Central memory CD8-positive, alpha-beta T cell (primary cell): Measurements from ENCODE around the gene PSMB3.
A peak's percentile ranks its signal among the peaks of the same experiment; 100 is the strongest.

Experiments used
- ATAC-seq: fragments of 150-1000 bp; cut with Tn5 transposase; replicated peaks from 2 replicates; pipeline ENCODE4 v1.10.0; 2022; ENCODE audit warnings: mild to moderate bottlenecking, moderate FRiP score, moderate number of reproducible peaks; ENCODE audit not compliant: poor library complexity, severe bottlenecking; ENCODE audit errors: extremely low read depth
- DNase-seq, 2 donors: peaks; one replicate each; pipeline ENCODE4 v3.0.0; 2021; ENCODE audit warnings: low spot score in 2 of 2
- H3K27ac Mint-ChIP-seq: one replicate; pipeline ENCODE4 v1.8.0; 2022; ENCODE audit warnings: low read depth, mild to moderate bottlenecking, moderate library complexity, mixed read lengths
- H3K27me3 Mint-ChIP-seq: one replicate; pipeline ENCODE4 v1.8.0; 2022; ENCODE audit warnings: mixed read lengths
- H3K36me3 Mint-ChIP-seq: one replicate; pipeline ENCODE4 v1.8.0; 2022; ENCODE audit warnings: mild to moderate bottlenecking, moderate library complexity, mixed read lengths; ENCODE audit not compliant: insufficient read depth
- H3K4me1 Mint-ChIP-seq: one replicate; pipeline ENCODE4 v1.8.0; 2022; ENCODE audit warnings: mixed read lengths
- H3K4me3 Mint-ChIP-seq: one replicate; pipeline ENCODE4 v1.8.0; 2022; ENCODE audit warnings: mild to moderate bottlenecking, moderate library complexity, mixed read lengths
- H3K9me3 Mint-ChIP-seq: one replicate; pipeline ENCODE4 v1.8.0; 2022; ENCODE audit warnings: mixed read lengths

The PSMB3 gene

GRCh38 chr17:38752308-38753070, at the start of gene PSMB3:
PSMB3 (plus strand) TSS chr17:38752741; CDS start chr17:38752827, 86 bp downstream.
- DNase-seq (peak; percentile 83 to 93), ATAC-seq (peak; percentile 91)
- Mint-ChIP-seq H3K4me3 (peak within 1 kb of the TSS; percentile 93), H3K4me1 (peaks cover 46% of the 10 kb centered on the region), H3K27me3 (peaks cover 25% of the 10 kb centered on the region), H3K27ac (peak within 1 kb of the TSS; percentile 100), H3K36me3 (peaks cover 49% of the 10 kb centered on the region), H3K9me3 (no peaks in the 10 kb centered on the region)

DNA sequence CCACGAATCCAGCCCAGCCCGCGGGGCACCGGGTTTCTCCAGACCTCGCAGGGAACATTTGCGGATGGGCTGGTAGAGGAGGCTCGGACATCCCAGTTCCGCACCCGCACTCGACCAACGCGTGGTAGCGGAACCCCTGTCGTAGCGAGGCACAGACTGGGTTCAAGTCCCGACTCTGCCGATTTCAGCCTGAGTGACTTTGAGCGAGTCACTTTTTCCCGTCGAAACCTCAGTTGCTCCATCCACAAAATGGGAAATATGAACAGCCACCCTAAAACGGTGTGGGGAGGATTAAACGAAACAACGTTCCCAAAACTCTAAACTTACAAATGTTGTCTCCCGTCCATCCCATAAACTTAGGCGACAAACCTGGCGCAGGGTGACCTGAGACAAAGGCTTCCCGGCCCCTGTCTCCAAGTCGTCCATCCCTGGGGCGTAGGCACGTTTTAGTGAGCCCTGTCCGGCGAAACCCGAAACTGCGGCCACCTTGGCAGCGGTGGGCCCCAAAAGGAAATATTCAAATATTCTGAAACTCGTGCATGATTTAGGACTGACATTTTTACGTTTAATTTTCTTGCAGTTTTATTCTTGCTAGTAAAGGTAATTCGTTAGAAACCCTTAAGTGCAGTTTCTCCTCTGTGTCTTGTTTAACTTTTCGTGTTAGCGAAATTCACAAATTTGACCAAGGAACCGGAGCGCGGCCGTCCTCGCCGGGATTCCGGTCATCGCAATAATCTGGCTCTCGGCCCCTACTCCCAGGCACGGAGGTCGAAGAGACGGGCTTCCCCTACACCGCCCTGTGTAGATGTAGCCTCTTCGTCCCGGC, 49.4 kb upstream of the PSMB3 start:
- peak overlapping the region; percentile 95 for H3K4me3 Mint-ChIP-seq
- H3K9me3 Mint-ChIP-seq: no peaks in the 10 kb centered on the region
- H3K4me1 Mint-ChIP-seq: peaks cover 54% of the 10 kb centered on the region
- DNase-seq: no peak
- peaks cover 26% of the 10 kb centered on the region for H3K36me3 Mint-ChIP-seq
- ATAC-seq: no peak
- H3K27ac Mint-ChIP-seq: peak overlapping the region; percentile 97
- no peaks in the 10 kb centered on the region for H3K27me3 Mint-ChIP-seq

DNA sequence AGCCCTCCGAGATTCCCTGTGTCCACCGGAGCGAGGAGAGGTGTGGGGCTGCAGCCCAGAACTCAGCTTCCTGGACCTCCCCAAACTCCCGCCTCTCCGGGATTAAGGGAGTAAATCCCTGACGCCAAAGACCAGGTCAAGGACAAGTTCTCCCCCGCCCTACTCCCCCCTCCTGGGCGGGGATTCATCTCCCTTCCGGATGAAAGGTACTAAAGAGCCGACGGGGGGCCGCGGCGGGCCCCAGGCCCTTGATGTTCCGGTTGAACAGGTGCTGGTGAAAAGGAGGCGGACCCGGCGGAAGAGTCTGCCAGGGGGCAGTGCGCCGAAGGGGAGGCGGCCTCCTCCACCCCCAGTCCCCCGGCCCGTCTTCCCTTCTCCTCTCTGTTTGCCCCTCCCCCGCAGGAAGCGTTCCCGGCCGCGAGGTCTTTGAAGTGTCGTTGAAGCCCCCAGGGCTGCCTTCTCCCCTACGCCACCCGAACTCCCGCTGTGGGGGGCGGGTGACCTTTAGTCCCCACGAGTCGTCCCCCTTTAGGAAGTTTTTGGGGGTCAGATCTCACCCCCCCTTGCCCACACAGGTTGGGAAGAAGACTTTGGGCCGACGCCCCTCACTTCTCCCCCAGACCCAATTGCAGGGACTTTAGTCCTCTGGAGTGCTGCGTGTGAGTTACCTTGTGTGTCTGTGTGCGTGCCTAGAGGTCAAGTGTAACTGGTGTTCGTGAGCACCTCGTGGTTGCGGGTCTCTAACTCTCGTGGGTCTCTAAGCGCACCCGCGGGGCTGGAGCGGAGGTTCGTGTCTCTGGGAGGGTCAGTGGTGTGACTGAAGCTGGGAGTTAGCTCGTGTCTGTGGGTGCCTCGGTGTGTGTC, 48.6 kb upstream of the PSMB3 start:
- DNase-seq: peak in 1 of 2 donors; percentile 28
- Mint-ChIP-seq H3K4me3 (peak overlapping the region; percentile 95), H3K36me3 (peaks cover 28% of the 10 kb centered on the region), H3K4me1 (peaks cover 60% of the 10 kb centered on the region), H3K9me3 (no peaks in the 10 kb centered on the region), H3K27me3 (no peaks in the 10 kb centered on the region), H3K27ac (peak overlapping the region; percentile 97)
- ATAC-seq: no peak

DNA sequence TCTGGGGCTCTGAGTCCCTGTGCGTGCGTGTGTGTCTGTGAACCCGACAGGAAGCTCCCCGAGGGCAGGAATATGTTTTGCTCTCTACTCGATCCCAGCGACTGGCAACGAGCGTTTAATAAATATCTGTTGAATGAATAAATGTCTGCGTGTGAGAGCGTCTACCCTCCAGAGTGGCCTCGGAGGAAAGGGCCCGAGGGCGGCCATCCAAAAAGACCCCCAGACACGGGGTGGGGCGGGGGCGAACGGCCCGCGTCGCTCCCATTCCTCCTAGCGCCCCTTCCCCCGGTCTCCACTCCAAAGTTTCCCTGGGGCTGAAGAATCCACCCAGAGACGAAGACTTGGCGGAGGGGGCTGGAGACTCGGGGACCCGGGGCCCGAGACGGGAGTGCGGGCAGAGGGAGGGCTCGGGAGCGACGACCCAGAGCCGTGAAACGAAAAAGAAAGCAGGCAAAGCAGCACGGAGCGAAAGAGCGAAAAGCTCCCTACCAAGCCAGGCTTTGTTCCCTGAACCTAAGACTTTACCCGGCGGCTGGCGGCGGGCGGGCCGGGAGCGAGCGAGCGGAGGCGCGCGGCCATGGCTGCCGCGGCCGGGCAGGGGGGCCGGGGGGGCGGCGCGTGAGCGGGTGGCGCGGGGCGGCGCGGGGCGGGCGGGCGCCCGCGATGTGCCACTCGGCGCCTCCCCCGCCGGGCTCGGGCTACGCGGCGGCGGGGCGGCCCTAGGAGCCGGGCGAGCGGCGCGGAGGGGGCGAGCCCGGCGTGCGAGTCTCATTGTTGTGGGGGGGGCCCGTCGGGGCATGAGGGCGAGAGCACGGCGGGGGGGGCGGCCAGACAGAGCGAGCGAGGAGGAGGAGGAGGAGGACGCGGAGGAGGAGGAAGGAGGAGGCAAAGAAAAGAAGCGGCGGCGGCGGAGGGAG, 47.7 kb upstream of the PSMB3 start, which contains the start of gene MLLT6:
Gene MLLT6, plus strand, starts transcription at position 668 of the 917 bp plus-strand sequence. CDS start 360 bp downstream, outside the sequence.
- Mint-ChIP-seq H3K4me3 (peak within 1 kb of the TSS; percentile 95), H3K36me3 (peaks cover 35% of the 10 kb centered on the region), H3K9me3 (no peaks in the 10 kb centered on the region), H3K27me3 (no peaks in the 10 kb centered on the region), H3K4me1 (peaks cover 68% of the 10 kb centered on the region), H3K27ac (peak within 1 kb of the TSS; percentile 97)
- ATAC-seq (peak; percentile 47), DNase-seq (peak; percentile 68 to 76)

- H3K4me1 Mint-ChIP-seq: peaks cover 71% of the 10 kb centered on the region
- ATAC-seq (no peak), DNase-seq (no peak)
- H3K27ac Mint-ChIP-seq: no peak overlapping the region
- no peaks in the 10 kb centered on the region for H3K27me3 Mint-ChIP-seq
- H3K9me3 Mint-ChIP-seq: no peaks in the 10 kb centered on the region
- H3K4me3 Mint-ChIP-seq: peak overlapping the region; percentile 95
- H3K36me3 Mint-ChIP-seq: peaks cover 41% of the 10 kb centered on the region
Measured at GRCh38 chr17:38705523-38705802, 47.1 kb upstream of the PSMB3 start.

- Mint-ChIP-seq H3K4me3 (peak overlapping the region; percentile 95), H3K27ac (peak overlapping the region; percentile 79), H3K4me1 (peaks cover 75% of the 10 kb centered on the region), H3K36me3 (peaks cover 46% of the 10 kb centered on the region), H3K27me3 (no peaks in the 10 kb centered on the region), H3K9me3 (no peaks in the 10 kb centered on the region)
- ATAC-seq: no peak
- no peak for DNase-seq
Measured at GRCh38 chr17:38705803-38706504, 46.6 kb upstream of the PSMB3 start.

GRCh38 chr17:38706505-38707216, 45.9 kb upstream of the PSMB3 start:
- H3K4me3 Mint-ChIP-seq: peak overlapping the region; percentile 95
- peak overlapping the region; percentile 79 for H3K27ac Mint-ChIP-seq
- peaks cover 43% of the 10 kb centered on the region for H3K36me3 Mint-ChIP-seq
- DNase-seq (no peak), ATAC-seq (no peak)
- no peaks in the 10 kb centered on the region for H3K9me3 Mint-ChIP-seq
- peaks cover 76% of the 10 kb centered on the region for H3K4me1 Mint-ChIP-seq
- no peaks in the 10 kb centered on the region for H3K27me3 Mint-ChIP-seq

- Mint-ChIP-seq H3K4me3 (peak overlapping the region; percentile 95), H3K27ac (peak overlapping the region; percentile 29), H3K4me1 (peaks cover 77% of the 10 kb centered on the region), H3K36me3 (peaks cover 41% of the 10 kb centered on the region), H3K9me3 (no peaks in the 10 kb centered on the region), H3K27me3 (no peaks in the 10 kb centered on the region)
- ATAC-seq: no peak
- no peak for DNase-seq
Measured at GRCh38 chr17:38707678-38708351, 44.7 kb upstream of the PSMB3 start.

DNA sequence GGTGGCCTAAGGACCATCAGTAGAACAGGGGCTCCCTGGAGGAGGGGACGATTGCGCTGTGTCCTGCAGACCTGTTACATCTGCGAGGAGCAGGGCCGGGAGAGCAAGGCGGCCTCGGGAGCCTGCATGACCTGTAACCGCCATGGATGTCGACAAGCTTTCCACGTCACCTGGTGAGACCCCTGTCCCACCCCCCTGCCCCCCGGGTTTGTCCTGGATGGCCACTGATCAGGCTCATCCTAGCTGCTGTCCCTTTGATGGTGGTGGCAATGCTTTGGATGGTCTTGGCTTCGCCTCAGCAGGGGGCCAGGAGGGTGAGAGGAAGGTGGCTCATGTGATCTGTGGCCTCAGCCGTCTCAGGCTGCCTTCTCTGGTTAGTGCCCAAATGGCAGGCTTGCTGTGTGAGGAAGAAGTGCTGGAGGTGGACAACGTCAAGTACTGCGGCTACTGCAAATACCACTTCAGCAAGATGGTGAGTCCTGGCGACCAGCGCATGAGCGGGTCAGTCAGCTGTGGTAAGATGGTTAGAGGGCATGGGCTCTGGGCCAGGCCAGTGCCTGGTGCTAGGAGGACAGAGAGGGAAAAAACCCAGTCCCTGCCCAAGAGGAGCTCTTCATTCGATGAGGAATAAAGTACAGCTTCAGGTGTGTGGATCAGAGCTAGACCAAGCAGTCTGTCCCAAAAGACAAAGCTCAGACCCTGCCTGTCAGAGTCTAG, 43.3 kb upstream of the PSMB3 start:
- H3K27ac Mint-ChIP-seq: peak overlapping the region; percentile 87
- H3K4me3 Mint-ChIP-seq: no peak overlapping the region
- H3K4me1 Mint-ChIP-seq: peaks cover 64% of the 10 kb centered on the region
- no peaks in the 10 kb centered on the region for H3K27me3 Mint-ChIP-seq
- ATAC-seq (no peak), DNase-seq (no peak)
- H3K36me3 Mint-ChIP-seq: peaks cover 48% of the 10 kb centered on the region
- no peaks in the 10 kb centered on the region for H3K9me3 Mint-ChIP-seq
